NCI-H1105 treated with DMSO at 0.1 percent for 48 hours (cell line): ENCODE results near the gene SUPT4H1.
"Not testable (repeated sequence)": the region's sequence is repeated elsewhere in the genome, so short reads cannot be mapped to it uniquely, and the experiment has no call there.

Experiments used
- DNase-seq: peaks from one replicate; lab custom pipeline; 2025; lab: John Stamatoyannopoulos, UW

SUPT4H1 gene

DNA sequence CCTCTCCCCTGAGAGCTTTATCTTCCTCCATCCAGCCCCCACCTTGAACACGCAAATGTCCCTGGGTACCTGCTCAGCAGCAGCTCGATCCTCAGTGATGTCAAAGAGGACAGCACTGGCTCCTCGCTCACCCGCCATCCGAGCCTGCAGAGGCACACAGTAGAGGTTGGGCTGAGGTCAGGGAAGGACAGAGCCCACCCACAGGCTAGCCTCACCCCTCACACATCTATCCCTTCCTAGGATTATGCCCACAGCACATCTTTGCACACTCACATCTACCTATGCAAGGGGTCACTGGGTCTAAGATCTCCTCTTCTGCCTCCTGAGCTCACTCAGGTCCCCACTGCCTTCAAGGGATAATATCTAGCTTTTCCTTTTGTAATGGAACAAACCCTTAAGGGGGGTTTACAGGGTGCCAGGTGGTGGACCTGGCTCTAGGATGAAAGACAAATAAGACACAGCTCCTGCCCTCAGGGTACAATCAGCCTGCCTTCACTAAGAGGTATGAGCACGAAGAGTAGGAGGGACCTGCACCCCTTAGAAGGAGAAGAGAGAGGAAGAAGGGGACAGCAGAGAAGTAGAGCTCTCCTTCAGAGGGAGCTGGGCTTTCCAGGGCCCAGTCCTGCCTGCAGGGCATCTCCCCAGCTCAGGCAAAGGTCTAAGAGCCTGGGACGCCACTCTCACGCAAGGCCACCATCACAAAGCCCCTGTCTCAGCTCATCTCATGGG, 11.6 kb upstream of the SUPT4H1 start:
- DNase-seq: no peak

DNA sequence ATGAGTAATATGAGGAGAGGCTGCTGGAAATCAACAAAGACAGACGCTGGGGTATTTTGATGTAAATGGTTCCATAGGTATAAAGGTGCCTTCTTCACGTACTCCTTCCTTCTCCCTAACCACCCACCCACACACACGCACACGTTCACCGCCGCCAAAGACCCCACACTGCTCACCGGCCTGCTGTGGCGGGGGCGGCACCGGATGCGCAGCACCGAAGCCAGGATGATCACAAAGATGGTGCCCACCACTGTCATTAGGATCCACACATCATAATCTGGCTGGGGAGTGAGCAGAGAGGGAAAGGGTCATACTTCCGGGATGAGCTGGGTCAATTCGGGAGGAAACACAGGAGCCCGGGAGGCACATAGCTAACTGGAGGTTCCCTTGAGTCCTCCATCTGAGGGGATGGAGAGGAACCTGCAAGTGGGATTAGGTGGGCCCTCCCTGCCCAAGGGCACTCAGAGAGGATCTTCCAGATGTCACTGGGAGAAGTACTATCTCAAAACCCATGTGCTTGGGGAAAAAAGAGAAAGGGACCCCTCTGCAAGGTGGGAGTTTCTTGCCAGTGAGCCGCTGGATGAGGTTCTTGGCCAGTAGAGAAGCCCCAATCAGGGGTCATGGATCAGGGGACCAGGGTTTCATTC, 10.5 kb upstream of the SUPT4H1 start:
- no peak for DNase-seq

DNA sequence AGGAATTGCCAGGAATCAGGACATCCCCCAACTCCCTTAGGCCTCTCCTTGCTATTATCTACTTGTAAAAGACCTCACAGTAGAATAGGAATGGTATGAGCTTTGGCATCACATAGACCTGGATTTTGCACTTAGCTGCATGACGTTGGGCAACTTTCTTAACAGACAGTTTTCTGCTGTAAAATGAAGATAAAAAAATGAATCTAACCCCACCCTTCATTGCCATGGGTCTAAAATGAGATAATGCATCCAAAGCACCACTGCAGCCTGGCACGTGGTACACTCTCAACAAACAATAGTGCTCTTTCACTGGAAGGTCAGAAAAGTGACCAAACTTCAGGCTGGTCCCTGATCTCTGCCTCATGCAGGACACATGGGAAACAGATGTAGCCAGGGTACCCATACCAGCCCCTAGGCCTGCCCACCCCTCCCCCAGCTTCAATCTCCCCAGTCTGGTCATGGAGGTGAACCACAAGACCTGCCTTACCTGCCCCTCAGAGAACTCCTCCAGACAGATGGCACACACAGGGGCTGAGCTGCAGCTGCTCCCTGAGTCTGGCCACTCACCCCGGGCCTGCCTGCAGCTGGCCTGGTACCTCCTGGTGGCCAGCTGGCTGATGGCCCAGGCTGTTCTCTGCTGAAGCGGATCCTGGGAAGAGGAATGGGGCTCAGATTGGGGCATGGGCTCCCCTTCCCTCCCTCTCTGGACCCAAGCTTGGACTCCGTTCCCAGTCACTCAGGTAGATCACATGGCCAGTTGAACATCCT, 8.5 kb upstream of the SUPT4H1 start:
- no peak for DNase-seq

DNA sequence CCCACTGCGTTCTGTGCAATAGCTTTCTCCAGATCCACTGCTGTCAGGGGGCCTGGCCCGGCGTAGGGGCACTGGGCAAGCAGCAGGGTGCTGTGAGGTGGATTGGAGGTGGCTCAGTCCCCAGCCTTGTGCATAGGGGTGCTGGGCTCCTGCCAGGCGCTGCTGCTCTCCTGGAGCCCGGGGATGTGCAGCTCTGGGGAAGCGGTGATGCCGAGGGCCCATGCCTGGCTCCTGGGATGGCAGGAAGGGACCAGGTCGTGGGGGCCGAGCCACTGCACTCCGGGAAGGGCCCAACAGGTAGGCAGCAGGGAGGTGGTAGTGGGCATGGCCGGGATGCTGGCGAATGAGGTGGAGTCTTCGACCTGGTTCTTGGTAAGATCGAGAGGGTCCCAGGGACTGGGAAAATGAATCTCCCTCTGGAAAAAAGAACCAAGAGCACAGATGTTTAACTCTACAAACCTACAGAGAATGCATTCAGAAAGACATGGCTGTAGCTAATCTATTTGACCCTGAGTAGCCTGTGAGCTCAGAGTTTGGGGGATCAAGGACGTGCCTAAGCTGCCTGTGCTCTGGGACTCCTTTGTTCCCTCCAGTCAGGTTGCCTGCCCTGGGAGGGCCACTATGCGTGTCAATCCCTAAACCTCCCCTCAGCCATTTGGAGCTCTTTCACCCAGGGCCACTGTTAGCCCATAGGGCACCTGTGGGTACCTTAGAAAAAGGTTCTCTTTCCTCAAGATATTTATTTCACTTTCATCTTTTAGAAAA, 6.6 kb upstream of the SUPT4H1 start:
- DNase-seq: no peak

DNA sequence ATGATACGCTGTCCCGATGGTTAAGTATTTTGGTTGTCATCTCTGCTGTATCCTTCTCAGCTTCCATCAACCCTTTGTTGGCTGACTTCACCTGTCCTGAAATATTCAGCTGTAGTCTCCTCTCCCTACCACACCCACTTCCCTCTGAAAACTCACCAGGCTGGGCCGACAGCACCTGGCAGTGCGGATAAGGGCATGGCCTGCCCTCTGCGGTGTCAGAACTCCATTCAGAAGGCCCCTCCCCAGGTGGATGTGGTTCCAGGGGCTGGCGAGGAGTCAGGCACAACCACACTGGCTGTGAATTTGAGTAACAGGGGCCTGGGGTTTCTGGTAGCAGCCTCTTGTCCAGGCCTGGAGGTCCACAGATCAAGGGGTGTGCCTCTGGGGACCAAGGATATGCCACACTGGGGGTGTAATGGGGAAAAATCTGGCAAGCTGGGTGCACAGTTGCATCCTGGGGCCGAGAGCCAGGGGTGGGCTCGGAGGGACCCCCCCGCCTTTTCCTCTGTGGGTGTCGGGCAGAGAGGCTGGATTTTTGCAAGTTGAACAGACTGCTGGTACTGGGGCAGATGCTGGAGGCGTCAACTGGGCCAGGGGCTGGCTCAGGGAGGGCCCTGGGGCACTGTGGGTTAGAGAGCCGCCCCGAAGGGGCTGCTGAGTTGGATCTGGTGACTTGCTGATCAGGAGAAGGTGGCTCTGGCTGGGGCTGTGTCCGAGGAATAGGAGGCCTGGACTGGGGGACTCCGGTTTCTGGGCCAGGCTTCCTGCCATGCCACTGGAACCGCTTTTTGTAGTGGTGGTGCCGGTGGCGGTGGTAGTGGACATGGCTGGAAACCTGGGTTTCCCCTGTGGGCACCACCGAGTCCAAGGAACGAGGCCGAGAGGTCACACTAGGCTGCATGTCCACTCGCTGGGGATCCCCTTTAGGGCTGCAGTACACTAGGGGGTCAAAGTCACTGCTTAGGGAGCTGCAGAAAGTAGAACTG, 5.6 kb upstream of the SUPT4H1 start:
- no peak for DNase-seq

DNA sequence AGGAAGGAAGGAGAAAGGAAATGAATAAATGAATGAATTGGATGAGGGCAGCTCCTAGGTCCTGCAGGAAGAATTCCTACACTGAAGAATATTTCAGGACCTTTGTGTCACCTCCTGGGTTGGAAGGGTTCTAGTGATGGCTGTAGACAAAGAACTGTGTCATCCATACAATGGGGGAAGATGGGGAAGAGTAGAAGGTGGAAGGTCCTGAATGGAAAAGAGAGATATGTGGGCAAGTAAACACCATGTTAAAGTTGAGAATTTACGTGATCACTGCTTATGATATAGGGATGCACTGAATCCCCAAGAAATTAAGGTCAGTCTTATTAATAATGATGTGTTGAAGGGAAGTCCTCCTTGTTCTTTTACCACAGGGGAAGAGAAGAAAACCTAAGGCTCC, 4.2 kb upstream of the SUPT4H1 start:
- DNase-seq: no peak

DNA sequence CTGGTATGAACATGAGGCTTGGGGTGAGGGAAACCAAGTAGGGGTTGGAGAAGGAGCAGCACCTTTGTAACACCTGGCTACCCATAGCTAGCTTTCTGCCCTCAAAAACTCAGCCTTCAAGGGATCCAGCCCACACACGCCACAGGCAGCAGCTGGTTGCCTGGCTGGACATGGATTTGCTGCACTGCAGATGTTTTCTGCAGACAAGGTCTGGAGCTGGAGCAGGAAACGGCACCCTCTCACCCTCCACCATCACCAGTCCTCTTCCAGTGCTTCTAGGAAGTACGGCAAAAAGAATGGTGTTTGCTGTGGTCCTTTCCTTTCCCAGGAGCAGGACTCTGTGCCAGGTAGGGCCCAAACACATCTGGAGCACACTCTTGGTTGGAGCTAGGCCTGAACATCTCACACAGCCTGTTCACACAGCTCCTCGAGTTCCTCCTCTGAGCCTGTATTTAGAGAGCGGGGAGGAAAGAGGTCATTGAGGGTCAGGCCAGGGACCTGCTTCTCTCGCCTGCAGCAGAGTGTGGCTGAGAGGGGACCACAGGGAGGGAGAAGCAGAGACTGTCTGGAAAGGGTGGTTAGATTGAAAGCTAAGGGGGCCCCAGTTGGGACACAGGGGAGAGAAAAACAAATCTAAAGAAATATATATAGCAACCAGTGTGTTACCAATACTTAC, 2.7 kb upstream of the SUPT4H1 start:
- no peak for DNase-seq

DNA sequence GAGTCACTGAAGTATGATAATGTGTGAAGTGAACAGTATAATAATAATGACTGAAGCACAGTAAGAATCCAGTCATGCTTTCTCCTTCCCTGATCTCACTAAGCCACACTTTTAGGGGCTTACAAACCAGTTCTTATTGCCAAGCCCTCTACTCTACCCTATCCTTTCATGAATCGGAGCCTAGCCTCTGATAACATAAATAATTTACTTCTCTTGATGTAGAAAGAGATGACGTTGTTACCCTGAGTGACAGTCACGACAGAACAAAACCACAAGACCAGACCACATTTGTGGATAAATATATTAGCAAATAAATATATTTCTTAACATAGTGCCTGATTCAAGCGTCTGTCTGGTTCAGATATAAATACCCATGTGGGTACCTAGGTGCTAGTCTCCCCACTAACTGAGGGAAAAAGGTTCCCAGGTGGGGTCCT, 1.4 kb upstream of the SUPT4H1 start:
- DNase-seq: no peak

DNA sequence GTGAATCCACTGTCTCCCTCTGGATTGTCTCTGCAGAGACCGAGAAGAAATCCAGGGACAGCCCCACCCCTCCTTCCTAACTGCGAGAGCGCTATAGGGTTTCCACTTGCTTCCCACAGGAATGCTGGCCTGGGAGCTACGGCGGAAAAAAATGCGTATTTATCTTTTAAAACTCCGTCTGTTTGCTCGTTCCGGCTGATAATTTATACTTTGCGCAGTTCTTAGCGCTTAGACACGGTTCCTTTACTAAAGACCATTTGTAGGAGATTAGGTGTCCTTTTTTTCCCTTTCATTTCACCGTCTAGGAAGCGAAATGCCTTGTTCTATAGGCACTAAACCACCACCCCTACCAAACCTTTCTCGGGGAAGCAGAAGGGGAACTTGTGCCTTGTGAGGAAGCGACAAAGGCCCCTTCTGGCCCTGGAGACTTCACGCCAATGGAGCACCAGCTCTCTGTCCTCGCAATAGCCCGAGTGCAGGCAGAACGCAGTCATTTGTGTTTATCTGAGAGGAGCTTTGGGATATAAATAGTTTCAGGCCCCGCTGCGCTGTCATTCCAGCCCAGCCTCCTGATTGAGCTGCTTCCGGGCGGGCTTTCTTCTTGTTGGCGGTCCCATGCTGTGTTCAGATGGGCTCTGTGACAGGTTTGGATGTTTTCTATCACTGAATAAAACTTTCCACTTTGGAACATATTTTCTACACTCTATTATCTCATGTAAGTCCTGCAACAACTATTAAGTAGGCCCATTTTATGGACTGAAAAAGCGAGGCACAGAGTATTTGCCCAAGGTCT, 791 bp upstream of the SUPT4H1 start:
- no peak for DNase-seq

DNA sequence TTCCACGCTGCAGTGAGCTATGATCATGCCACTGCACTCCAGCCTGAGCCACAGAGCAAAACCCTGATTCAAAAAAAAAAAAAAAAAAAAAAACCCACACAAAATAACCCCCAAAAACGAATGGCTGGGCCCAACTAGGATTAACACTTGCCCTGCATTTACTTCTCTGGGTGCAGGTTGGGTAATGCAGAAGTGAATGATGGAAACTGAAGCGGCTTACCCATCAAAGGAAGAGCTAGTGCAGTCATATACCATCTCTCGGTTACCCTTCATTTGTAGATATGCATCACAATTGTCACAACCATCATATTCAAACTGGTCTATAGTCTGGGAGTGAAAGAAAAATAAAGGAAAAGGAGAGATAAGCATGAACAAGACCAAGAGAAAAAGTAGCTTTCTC, 819 bp downstream of the SUPT4H1 start:
- no peak for DNase-seq

DNA sequence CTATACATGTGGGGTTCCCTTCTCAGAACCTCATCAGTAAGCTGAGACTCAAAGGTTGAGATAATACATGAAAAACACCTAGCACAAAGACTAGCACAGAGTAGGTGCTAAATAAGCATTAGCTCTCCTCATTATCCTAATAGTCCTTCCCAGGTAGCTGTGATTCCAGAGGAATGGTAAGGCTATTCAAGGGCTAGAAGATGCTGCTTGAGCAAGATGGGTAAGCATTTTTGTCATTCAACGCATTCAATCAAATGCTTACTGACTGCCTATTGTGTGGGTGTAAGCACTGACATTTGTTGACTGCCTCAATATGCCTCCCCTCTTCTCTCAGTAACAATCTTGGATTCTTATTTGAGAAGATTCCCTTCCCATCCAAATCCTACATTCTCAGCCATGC, 4.0 kb downstream of the SUPT4H1 start:
- DNase-seq: no peak

DNA sequence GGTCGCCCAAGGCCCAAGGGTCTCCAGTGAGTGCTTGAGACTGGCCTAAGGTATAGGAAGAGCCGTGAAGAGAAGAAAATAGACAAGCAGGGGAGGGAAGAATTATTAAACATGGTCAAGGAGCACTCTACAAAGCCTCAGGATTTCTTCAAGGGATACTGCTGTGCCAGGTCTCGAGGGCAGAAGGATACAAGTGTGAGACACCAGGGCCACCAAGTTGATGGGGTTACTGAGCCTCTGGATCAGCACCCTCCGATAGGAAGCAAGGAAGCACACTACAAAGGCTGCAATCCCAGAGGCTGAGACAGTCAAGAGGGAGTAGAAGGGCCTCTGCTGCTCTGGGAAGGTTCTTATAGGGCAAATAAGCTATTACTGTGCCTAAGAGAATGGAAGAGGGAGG, 6.5 kb downstream of the SUPT4H1 start:
- DNase-seq: no peak

DNA sequence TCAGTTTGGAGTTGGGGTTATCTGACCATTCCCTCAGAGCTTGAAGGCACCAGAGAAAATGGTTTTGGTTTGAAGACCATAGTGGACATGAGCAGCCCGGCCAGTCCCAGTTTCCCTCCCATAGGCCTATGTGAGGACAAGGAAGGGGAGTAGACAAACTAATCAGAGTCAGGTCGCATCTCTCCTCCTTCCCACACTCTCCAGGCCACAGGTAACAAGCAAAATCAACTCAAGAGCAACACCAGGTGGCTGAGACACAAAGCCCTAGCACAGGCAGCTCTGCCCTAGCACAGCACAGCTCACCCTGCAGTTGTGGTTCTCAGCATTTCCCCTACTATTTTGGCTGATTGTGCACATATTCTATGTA, 7.2 kb downstream of the SUPT4H1 start:
- no peak for DNase-seq

DNA sequence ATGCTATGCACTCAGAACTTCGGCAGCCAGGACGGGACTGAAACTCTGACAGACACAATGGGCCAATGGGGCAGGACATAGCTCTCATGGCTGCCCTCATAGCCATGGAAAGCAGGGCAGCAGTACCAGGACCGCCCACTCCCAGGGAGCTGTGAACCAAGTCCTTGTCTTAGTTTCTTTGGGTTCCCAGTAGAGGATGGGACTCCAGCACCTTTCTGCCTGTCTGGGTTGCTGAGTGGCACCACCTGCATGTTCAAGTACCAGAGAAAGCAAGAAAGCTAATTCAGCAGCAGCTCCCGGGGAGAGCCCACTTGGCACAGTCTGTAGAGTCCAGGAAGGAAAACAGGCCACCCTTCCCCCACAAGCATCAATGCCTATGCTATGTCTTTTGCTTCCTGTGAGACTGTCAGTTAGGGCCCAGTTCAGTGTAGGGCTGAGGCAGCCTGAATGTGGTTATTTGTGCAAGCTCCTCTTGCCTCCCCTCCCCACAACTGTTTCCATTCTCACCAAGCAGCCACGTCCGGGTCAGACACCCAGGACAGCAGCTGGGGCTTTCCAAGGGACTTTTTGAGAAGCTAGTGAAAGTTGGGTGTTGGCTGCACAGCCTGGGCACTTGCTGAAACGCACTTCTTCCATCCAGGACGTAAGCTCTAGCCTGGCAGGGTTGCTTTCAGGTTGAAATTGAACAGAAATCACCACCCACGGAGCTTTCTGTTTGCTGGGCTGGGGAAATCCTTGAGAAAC, 7.8 kb downstream of the SUPT4H1 start:
- no peak for DNase-seq

DNA sequence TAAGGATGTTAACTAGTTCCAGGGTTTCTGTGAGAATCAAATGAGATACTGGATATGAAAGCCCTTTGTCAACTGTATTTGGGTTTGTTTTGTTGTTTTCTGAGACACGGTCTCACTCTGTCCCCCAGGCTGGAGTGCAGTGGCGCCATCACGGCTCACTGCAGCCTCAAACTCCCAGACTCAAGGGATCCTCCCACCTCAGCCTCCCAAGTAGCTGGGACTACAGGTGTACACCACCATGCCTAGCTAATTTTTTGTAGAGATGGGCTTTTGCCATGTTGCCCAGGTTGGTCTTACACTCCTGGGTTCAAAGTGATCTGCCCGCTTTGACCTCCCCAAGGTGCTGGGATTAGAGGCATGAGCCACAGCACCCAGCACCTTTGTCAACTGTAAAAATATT, 8.9 kb downstream of the SUPT4H1 start:
- no peak for DNase-seq

DNA sequence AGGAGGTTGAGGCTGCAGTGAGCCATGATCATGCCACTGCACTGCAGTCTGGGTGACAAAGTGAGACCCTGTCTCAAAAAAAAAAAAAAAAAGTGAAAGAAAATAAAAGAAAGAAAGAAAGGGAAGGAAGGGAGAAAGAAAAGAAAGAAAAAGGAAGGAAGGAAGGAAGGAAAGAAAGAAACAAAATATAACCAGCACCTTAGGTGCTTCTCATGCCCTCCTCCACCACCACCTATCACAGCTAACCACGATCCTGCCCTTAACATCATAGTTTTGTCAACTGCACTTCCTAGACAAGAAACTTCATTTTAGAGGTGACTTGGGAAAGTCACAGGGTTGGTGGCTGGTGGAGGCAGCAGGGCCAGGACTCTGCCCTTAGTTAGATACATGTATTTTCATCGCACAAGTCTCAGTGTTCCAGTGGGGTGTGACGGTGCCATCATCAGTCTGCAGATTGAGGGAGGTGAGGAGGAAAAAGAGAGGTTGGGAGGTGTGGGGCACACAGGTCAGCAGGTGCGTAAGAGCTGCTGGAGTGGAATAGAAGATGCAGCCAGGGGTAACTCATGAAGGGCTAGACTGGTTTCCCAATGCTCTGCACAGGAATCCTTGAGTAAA, 10.0 kb downstream of the SUPT4H1 start:
- DNase-seq: no peak

DNA sequence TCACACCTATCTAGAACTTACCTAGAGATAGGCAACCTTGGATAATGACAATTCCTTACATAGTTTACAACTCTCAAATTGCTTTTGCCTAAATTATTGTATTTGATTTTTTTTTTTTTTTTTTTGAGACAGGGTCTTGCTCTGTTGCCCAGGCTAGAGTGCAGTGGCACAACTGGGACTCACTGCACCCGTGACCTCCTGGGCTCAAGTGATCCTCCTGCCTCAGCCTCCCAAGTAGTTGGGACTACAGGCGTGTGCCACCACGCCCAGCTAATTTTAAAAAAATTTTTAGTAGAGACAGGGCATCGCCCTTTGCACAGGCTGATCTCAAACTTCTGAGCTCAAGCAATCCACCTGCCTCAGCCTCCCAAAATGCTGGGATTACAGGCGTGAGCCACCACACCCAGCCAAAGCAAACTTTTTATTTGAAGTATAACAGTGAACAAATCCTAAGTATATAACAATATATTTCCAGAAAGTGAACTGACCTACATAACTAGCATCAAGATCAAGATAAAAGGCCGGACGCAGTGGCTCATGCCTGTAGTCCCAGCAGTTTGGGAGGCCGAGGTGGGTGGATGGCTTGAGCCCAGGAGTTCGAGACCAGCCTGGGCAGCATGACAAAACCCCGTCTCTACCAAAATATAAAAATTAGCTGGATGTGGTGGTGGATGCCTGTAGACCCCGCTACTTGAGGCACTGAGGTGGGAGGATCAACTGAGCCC, 10.7 kb downstream of the SUPT4H1 start:
- not testable (repeated sequence) for DNase-seq

DNA sequence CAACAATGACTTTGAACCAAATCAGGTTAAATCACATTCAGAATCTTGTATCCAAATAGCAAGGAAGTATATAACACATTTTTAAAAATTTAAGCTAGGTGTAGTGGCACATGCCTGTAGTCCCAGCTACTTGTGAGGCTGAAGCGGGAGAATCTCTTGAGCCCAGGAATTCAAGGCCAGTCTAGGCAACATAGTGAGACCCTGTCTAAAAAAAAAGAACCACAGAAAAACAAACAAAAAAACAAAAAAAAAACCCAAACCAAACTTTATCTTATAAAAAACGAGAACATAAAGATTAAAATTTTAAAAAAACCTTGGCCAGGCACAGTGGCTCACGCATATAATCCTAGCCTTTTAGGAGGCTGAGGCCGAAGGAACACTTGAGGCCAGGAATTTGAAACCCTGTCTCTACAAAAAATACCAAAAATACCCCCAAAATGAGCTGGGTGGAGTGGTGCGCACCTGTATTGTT, 11.6 kb downstream of the SUPT4H1 start:
- DNase-seq: no peak
